Bone marrow (tissue), 2 donors: ENCODE data around the gene TBCA.
"Not testable (repeated sequence)": the region's sequence is repeated elsewhere in the genome, so short reads cannot be mapped to it uniquely, and the experiment has no call there.

Source experiments
- DNase-seq, 2 donors: peaks; one replicate each; lab custom pipeline; 2025; lab: John Stamatoyannopoulos, UW

Gene TBCA

GRCh38 chr5:77709340-77709739, 66.8 kb downstream of the TBCA start:
- DNase-seq = no peak

DNA sequence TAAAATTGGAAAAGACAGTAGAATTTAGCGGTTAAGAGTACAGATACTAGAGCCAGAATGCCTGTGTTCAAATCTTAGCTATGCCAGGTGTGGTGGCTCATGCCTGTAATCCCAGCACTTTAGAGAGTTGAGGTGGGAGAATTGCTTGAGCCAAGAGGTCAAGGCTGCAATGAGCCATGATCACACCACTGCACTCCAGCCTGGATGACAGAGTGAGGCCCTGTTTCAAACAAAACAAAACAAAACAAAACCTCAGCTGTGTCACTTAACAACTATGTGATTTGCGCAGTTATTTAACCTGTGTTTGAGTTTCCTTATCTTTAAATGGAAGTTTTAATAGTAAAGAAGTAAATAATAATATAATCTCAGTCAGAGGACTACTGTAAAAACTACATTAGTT, 68.3 kb downstream of the TBCA start:
- no peak for DNase-seq

GRCh38 chr5:77699569-77699968, 76.6 kb downstream of the TBCA start:
- not testable (repeated sequence) for DNase-seq

- DNase-seq = no peak
These were observed 77.2 kb downstream of the TBCA start for GRCh38 chr5:77698920-77699319.

DNA sequence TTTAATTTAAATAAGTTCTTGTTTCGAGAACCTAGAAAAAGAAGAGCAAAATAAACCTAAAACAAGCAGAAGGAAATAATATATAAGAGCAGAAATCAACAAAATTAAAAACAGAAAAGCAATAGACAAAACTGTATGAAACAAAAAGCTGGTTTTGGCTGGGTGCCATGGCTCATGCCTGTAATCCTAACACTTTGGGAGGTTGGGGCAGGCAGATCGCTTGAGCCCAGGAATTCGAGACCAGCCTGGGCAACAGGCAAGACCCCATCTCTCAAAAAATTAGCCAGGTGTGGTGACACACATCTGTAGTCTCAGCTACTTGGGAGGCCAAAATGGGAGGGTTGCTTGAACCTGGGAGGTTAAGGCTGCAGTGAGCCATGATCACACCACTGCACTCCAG, 78.4 kb downstream of the TBCA start:
- DNase-seq = no peak

GRCh38 chr5:77696120-77696519, 80.0 kb downstream of the TBCA start:
- DNase-seq = no peak

DNA sequence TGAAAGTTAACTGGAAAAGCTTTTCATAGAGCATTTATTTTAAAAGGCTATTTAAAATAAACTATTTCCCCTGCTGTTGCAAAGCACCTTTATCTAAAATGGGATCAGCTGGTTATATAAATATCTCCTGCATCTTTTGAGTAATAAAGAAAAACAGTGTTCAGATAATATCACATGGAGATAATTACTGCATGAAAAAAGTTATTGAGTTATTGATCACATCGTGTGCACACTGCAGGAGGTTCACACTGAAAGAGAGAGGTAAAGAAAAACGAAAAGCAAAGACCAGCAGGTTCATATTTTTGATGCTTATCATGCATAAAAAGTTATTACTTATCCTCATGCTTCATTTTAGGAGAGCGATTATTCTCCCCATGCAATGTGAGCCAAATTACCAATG, 82.2 kb downstream of the TBCA start:
- no peak for DNase-seq

GRCh38 chr5:77683171-77683732, 92.9 kb downstream of the TBCA start:
- DNase-seq = no peak

DNA sequence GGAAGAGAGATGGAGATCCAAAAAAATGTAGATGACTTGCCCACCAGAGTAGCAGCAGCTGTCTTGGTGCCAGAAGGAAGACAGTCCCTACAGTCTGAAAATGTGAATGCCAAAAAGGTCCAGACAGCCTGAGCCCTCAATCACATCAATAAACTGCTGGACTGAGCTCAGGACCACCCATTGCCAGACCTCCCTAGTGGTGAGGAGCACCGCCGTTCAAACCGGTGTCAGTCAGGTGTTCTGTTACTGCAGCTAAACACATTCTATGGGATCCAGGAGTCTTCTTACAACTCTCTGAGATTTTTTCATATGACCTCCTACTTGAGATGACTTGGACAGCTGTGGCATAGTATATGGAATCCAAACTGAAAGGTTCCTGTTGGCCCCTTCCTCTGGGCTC, 105.6 kb downstream of the TBCA start:
- DNase-seq = no peak

GRCh38 chr5:77669677-77670076, 106.5 kb downstream of the TBCA start:
- no peak for DNase-seq

GRCh38 chr5:77663090-77663863, 112.9 kb downstream of the TBCA start:
- DNase-seq = no peak

GRCh38 chr5:77662635-77663034, 113.5 kb downstream of the TBCA start:
- DNase-seq = no peak

DNA sequence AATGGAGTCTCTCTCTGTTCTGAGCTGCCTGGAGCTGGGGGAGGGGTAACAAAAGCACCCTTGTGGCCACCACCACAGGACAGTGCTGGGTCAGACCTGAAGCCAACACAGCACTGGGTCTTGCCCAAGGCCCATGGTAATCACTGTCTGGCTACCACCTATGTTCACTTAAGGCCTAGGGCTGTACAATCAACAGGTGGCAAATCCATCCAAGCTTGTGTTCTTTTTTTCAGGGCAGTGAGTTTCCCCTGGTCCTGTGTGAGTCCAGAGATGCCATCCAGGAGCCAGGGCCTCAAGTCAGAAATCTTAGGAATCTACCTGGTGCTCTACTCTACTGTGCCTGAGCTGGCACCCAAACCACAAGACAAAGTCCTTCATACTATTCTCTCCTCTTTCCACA, 117.5 kb downstream of the TBCA start:
- DNase-seq = no peak

DNA sequence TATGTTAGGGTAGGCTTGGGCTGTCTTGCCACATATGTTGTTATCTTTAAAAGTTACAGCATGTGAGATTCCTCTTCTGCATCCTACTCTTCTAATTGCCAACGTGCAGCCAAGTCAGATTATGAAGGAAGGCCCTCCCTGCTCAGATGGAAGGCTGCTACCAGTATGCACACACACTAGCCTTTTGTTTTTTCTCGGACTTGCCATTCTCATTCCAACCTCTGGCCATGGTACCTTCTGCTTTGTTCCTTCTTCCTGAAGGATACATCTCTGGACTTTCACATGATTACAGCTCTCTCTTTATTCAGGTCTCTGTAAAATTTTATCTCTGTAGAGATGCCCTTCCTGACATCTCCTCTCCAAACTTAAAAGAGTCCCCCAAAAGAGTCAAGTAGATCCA, 124.8 kb downstream of the TBCA start:
- DNase-seq = no peak

- DNase-seq = no peak
These were observed 125.5 kb downstream of the TBCA start for GRCh38 chr5:77650686-77651085.

GRCh38 chr5:77649776-77650175, 126.4 kb downstream of the TBCA start:
- no peak for DNase-seq

GRCh38 chr5:77645995-77646639, 130.0 kb downstream of the TBCA start:
- DNase-seq = no peak

- no peak for DNase-seq
These were observed 130.8 kb downstream of the TBCA start for GRCh38 chr5:77645158-77645994.

DNA sequence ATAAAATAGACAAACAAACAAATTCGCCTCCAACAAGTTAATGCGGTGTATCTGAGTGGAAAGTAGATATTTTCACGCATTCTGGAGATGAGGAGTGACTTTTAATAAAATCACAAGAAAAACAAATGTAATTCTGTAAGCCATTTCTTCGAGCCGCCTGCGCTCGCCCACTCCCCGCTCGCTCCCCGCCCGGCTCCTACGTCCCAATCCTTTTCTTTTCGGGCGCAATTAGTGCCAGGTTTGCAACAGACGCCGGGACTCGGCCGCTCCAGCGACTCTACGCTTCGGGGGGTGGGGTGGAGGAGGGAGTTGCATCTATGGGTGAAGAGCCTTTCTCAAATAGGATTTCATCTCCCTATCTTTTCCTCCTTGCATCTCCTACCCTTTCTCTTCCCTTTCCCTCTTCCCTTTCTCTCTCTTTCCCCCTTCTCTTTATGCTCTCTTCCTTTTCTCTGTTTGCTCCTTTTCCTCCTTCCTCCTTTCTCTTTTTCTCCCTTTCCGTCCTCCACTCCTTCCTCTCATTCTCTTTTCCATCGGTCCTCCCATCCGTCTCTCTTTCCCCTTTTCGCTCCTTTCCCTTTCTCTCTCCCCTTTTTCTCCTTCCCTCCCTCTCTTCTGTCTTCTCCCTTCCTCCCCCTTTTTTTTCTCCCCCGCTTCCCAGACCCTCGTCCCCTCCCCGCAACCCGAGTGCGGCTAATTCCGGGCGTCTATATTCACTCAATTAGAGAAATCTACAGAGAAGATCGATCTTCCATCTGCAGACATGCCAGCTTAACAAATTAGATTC, 131.6 kb downstream of the TBCA start:
- DNase-seq = no peak

DNA sequence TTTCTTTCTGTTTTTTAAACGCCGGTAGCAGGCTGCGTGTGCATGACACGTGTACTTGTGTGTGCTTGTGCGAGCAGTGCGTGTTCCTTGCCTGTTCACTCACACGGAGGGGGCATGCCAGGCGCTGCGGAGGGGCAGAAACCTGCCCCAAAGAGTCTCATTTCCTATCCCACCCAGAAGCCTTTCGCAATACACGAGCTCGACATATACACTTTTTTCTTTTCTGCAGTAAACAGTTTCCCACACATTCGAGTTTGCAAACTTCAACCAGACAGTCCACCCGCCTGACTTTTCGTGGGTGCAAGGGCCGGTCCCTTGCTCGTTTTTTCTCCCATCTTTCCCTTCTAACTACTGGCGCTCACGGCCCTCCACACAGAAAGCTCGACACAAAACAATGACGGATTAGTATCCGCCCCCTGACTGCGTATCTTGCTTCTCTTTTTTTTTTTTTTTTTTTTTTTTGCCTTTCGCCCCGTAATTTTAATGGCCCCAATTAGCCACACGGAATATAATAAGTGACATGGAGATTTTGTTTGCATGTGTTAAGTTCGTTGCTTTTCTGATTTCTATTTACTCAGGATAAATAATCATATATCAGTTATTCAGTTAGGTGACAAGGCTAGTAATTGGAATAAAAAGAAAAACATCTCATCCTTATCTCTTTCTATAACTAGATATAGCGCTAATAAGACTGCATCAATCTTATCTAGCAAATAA, 132.3 kb downstream of the TBCA start:
- DNase-seq = no peak
